NB4 (cell line): ENCODE measurements around the gene ACOT7.

ENCODE experiments used
- CTCF ChIP-seq: IDR thresholded peaks from one replicate; pipeline ENCODE4 v1.5.1; 2012; ENCODE audit warnings: low read depth, low read length
- MYC ChIP-seq: IDR thresholded peaks from 2 replicates; pipeline ENCODE4 v1.6.1; 2011; ENCODE audit warnings: low read depth, low read length
- POLR2A ChIP-seq: IDR thresholded peaks from 2 replicates; pipeline ENCODE4 v1.6.1; 2011; ENCODE audit warnings: mild to moderate bottlenecking; ENCODE audit not compliant: insufficient read length; ENCODE audit errors: extremely low read depth

DNA sequence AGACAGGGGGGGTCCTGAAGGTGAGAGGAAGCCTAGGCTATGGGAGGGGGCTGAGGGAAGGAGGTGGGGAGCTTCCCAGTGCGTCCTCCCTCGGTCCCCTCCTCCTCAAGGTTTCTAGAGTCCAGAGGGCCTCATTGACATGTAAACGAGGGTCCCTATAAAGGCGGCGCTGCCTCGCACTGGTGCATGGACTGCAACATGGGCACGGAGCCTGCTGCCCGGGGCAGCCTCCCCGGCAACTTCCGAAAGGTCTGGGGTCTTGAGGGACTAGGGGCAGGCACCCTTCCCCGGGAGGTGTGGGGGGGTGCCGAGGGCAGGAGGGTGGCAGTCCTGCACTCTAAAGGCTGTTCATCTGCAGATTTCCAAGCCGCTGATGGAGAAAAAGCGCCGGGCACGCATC is 149.6 kb downstream of the ACOT7 start, which contains the start of gene HES3:
- TF ChIP-seq CTCF, result no peak
- no peak for TF ChIP-seq MYC
- TF ChIP-seq POLR2A, result no peak
